ENCODE results near the gene DENND1A.
"Not testable (repeated sequence)": the region's sequence is repeated elsewhere in the genome, so short reads cannot be mapped to it uniquely, and the experiment has no call there.

Gene DENND1A

GRCh38 chr9:123947326-123947725, 17.4 kb upstream of the DENND1A start:
- no peak for DNase-seq

GRCh38 chr9:123946101-123946821, 16.3 kb upstream of the DENND1A start:
- no peak for DNase-seq

DNA sequence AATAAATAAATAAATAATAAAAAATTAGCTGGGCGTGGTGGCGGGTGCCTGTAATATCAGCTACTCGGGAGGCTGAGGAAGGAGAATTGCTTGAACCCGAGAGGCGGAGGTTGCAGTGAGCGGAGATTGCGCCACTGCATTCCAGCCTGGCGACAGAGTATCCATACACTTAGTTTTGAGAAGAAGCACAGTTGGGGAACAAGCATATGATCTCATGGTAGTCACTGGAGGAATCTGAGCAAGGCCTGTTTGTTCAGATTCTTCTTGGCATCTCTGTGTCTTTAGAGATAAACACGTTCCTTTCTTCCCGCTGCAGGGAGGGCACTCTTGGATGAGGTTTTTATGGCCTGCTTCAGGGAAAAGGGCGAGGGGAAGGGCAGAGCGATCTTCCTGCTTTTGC, 15.6 kb upstream of the DENND1A start:
- DNase-seq, result no peak

GRCh38 chr9:123944464-123944863, 14.5 kb upstream of the DENND1A start:
- not testable (repeated sequence) for DNase-seq

DNA sequence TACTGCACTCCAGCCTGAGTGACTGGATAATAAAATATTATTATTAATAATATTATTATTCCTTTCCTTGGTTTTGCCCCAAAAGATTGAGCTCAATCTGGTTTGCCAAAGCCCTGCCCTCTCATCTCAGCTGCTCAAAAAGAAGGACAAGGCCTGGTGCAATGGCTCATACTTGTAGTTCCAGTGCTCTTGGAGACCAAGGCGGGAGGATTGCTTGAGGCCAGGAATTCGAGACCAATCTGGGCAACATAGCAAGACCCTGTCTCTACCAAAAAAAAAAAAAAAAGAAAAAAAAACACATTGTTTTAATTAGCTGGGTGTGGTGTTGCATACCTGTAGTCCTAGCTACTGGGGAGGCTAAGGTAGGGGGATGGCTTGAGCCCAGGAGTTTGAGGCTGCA, 13.7 kb upstream of the DENND1A start:
- DNase-seq, result no peak

DNA sequence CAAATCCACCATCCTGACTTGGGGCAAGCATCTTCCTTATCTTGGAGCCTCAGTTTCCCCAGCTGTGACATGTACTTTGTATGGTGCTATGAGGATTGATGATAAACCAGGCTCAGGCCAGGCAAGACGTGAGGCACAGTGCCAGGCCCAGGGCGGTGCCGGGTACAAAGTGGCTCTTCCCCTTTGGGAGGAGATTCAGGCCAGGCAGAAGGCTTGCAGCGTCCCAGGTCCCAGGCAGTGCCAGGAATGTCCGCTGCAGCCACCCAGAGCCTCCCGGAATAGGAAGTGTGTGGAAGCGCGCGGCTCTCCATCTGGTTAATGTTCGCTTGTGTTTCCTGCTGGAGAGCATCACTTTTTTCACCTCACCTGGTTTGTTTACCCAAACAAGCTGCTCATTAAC, 12.6 kb upstream of the DENND1A start:
- DNase-seq, result no peak

DNA sequence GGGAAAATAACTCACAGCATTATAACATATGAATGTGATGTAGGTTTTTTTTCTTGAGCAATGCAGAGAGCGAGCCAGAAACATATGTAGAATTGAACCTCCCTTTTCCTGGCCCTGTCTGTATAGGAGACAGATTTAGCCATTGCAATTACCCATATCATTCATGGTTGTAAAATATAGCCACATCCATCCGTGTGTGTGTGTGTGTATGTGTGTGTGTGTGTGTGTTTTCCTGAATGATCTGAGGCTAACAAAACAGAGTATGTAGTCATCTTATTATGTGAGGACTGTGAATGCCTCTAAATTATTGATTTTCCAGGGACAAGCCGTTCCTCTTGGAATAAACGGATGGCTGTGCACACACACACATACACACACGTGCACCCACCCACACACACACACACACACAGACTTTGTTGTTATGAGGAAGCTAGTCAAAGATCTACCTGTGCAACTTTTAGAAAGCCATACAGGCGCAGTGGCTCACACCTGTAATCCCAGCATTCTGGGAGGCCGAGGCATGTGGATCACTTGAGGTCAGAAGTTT, 11.7 kb upstream of the DENND1A start:
- DNase-seq, result no peak

DNA sequence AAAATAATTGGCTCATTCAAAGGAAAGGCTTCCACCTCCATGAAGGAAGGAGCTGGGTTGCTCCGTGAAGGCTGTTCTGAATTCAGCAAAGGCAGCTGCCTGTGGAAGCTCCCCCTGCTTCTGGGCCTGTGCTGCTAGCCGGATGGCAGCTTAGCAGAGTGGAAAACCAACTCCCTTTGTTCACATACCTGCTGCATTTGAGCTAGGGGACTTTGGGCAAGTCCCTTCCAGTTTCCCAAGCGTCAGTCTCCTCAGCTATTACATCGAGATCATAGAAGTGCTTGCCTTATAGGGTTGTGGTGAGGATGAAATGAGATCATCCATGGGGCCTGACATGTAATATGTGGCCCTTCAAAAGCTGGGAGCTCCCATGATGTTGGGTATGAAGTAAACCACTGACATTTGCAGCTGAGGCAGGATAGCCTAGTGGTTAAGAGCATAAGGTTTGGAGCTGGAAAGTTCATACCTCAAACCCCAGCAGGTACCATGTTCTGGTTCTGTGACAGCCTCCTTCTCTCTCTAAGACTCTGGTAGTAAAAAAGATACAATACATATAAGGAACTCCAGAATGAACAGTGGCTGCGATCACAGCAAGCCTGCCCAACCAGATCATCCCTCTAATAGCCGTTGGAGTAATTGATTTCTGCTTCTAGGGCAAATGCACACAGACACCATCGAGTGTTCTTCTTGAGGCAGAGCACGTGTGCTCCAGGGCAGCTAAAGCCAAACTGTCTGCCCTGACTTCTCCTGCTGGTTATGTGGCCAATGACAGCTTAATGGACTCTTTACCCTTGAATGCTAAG, 11.0 kb upstream of the DENND1A start:
- DNase-seq, result no peak

- no peak for DNase-seq
Measured at GRCh38 chr9:123938401-123938800, 8.5 kb upstream of the DENND1A start.

- not testable (repeated sequence) for DNase-seq
Measured at GRCh38 chr9:123936575-123936974, 6.6 kb upstream of the DENND1A start.

DNA sequence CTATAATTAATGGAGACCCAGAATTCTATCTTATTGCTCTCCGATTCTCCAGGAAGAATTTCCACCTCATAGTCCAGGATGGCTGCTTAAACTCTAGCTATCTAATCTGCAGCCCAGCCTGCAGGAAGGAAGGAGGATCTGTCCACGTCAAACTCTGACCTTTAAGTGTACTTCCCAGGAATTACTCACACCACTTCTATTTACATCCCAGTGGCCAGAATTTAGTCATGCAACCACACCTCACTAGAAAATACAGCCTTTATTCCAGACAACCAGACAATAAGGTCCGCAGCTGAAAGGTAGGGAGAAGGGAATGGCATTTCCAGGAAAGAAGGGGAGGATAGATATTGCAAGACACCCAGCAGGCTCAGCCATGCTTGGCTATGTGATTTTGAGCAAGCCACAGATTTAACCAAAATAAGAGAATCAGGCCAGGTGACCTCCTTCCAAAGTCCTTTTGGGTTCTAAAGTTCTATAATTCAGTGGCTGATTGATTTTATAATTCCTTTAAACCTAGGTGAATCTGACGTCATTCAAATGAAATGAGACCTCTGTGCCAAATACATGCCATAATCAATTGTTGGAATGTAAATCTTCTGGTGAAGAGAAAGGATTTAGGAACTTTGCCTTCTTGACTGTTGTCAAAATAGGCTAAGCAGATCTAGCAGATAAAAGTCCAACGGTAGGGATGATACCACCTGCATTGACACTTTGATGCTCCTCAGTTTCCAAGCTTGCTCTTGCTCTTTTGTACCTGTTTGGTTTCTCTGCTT, 3.7 kb upstream of the DENND1A start:
- no peak for DNase-seq

- no peak for DNase-seq
Measured at GRCh38 chr9:123929177-123929869, 603 bp downstream of the DENND1A start.

- no peak for DNase-seq
Measured at GRCh38 chr9:123928533-123929176, 1.3 kb downstream of the DENND1A start.

- DNase-seq, result no peak
Measured at GRCh38 chr9:123927625-123928532, 2.0 kb downstream of the DENND1A start.

DNA sequence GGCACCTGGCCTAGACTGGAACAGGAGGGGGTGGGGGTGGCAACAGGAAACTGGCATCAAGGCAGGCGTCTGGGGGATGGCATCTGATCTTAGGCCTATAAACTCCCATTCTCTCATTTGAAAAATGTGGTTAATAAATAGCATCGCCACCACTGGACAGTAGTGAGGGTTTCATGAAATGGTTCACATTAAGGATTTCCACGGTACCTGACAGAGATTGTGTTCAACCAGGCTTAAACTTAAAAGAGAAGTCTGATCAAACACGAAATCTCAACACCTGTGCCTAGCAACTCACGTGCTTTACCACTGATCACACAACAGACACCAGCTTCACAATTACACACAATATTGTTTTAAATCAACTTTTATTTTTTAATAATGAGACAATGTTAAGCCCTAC, 3.0 kb downstream of the DENND1A start:
- no peak for DNase-seq

DNA sequence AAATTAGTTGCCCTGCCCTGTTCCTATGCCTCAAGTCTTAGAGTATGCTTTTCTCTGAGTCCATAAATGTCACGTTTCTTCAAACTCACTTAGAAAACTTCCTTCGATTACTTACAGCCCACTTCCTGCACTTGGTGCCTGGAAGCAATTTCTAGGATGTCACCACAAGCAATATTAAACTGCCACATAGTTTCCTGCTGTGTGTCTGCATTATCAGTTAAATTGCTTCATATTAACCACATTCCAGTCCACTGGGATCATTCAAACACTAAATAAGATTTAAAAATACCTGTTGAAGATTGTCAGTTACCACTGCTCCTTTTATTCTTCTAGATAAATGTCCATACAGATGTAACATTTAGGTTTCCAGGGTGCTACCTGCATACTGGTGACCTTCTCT, 4.1 kb downstream of the DENND1A start:
- no peak for DNase-seq

GRCh38 chr9:123925161-123925560, 4.8 kb downstream of the DENND1A start:
- DNase-seq, result no peak

GRCh38 chr9:123924727-123925126, 5.2 kb downstream of the DENND1A start:
- DNase-seq, result no peak

DNA sequence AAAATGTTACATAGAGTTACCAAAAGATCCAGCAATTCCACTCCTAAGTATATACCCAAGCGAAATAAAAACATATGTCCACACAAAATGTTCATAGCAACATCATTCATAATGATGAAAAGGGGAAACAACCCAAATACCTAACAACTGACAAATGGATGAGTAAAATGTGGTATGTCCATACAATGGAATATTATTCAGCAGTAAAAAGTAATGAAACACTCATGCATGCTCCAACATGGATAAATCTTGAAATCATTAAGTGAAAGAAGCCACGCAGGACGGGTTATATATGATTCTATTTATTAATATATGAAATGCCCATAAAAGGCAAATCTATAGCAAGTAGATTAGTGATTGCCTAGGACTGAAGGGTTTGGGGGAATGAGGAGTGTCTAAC, 6.0 kb downstream of the DENND1A start:
- DNase-seq, result no peak

- DNase-seq, result no peak
Measured at GRCh38 chr9:123923377-123923776, 6.5 kb downstream of the DENND1A start.

DNA sequence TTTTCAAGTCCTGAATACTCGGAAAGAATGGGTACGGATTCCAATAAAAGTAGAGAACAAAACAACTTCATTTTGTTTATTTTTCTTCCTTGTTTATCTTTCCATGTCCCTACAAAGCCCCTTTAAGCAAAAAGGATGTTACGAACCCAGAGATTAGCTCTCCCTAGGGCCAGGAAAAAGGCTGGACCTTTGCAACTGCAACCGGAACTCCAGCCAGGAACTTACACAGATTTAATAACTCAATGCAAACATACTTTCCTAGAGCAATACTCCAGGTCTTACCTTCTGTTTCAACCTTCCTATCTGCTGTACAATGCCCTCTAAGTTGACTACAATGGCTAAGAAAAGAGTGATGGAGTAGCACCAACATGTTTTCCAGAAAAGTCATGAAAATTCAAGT, 7.0 kb downstream of the DENND1A start:
- no peak for DNase-seq

Data from NCI-H1048 (cell line).